ENCODE measurements around the gene SIPA1L3. TPM values are rescaled to one million over a fixed set of nuclear protein-coding genes. Genes with fewer than 3 reads are reported as not detected.

The SIPA1L3 gene
- total and polyA plus RNA-seq, 2 of the 13 experiments (the other 11 are each of a cell fraction or from before 2014, with no cell fraction given) = 5.5 to 7.7 TPM

- TF ChIP-seq PRDM4 (CRISPR knock-in tag; IDR thresholded peaks at IDR 0.05; ENCODE audit: borderline replicate concordance) (no peak), ZNF275 (CRISPR knock-in tag; IDR thresholded peaks at IDR 0.05; ENCODE audit: borderline replicate concordance) (no peak), ZBTB20 (CRISPR knock-in tag; IDR thresholded peaks at IDR 0.05; ENCODE audit: borderline replicate concordance, low read depth) (no peak), ZSCAN30 (CRISPR knock-in tag; IDR thresholded peaks at IDR 0.05) (no peak), ZBTB2 (CRISPR knock-in tag; IDR thresholded peaks at IDR 0.05; ENCODE audit: low read depth) (no peak), ZNF570 (CRISPR knock-in tag; IDR thresholded peaks at IDR 0.05; ENCODE audit: borderline replicate concordance) (no peak), STAT6 (CRISPR knock-in tag; IDR thresholded peaks at IDR 0.05; ENCODE audit: borderline replicate concordance) (no peak), RORA (CRISPR knock-in tag; IDR thresholded peaks at IDR 0.05) (no peak), JUN (CRISPR knock-in tag; IDR thresholded peaks at IDR 0.05) (no peak), ZNF616 (CRISPR knock-in tag; IDR thresholded peaks at IDR 0.05; ENCODE audit: low read depth) (no peak), ZNF775 (CRISPR knock-in tag; IDR thresholded peaks at IDR 0.05; ENCODE audit: borderline replicate concordance) (no peak), KLF9 (CRISPR knock-in tag; IDR thresholded peaks at IDR 0.05; ENCODE audit: low read depth) (no peak), ZNF280D (CRISPR knock-in tag; IDR thresholded peaks at IDR 0.05) (no peak)
Observed at GRCh38 chr19:37872383-37872782, 34.6 kb upstream of the SIPA1L3 start (continued).
